ENCODE measurements around the gene GATD1. TPM values are rescaled to one million over a fixed set of nuclear protein-coding genes. Genes with fewer than 3 reads are reported as not detected.
A peak's percentile ranks its signal among the peaks of the same experiment; 100 is the strongest.

GATD1 gene
- total RNA-seq, 4 donors from 2014 or later, result 28.0 to 239 (median 38.4) TPM

DNA sequence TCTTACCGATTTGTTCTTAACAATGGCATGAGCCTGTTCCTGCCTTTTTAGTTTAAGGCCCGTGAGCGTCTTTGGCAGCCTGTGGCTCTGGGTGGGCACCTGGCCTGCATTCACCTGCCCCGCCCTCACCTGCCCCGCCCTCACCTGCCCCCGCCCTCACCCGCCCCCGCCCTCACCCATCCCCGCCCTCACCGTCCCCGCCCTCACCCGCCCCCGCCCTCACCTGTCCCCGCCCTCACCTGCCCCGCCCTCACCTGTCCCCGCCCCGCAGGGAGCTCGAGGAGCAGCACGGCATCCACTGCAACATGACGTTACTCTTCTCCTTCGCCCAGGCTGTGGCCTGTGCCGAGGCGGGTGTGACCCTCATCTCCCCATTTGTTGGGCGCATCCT lies 14.2 kb downstream of the GATD1 start:
- Histone ChIP-seq H3K27ac (peak overlapping the region; percentile 36 to 80 (median 56)), H3K36me3 (peaks cover 0 to 36% (median 22%) of the 10 kb centered on the region in 4 donors), H3K4me3 (no peak overlapping the region), H3K9me3 (no peaks in the 10 kb centered on the region), H3K27me3 (no peaks in the 10 kb centered on the region), H3K4me1 (peaks cover 3 to 13% (median 11%) of the 10 kb centered on the region in 4 donors)
- intact Hi-C loops (cut with DNase I; ENCODE audit: low total_unique reads) (no loop called here), in situ Hi-C loops (cut with MboI; ENCODE audit: low pct_ligation_motif_present in 1 of 4, low pct_unique_long_range_greater_than_20kb in 1 of 4, low sequenced_read_pairs in 3 of 4) (no loop called here)
- no peak for TF ChIP-seq EP300 (IDR thresholded peaks at IDR 0.05; ENCODE audit: low read depth)
- no peak for TF ChIP-seq CTCF (IDR thresholded peaks at IDR 0.05)
- TF ChIP-seq POLR2A (IDR thresholded peaks at IDR 0.05), result no peak
- peak; percentile 72 for DNase-seq
- 40% methylated on average over 19 of the region's 24 CpGs; no CpG with 5 or more reads in 1 of the 2 donors for WGBS, 2 donors (ENCODE audit: low coverage in 1 of 2)

GRCh38 chr11:762421-763072 lies 14.7 kb downstream of the GATD1 start:
- no peaks in the 10 kb centered on the region for H3K27me3 ChIP-seq
- peak overlapping the region; percentile 36 to 80 (median 56) for H3K27ac ChIP-seq
- WGBS, 2 donors (ENCODE audit: low coverage in 1 of 2), result 50% methylated on average over 10 of the region's 10 CpGs; no CpG with 5 or more reads in 1 of the 2 donors
- intact Hi-C loops (cut with DNase I; ENCODE audit: low total_unique reads), result no loop called here
- in situ Hi-C loops (cut with MboI; ENCODE audit: low pct_ligation_motif_present in 1 of 4, low pct_unique_long_range_greater_than_20kb in 1 of 4, low sequenced_read_pairs in 3 of 4), result no loop called here
- no peaks in the 10 kb centered on the region for H3K9me3 ChIP-seq
- DNase-seq, result peak; percentile 52
- TF ChIP-seq EP300 (IDR thresholded peaks at IDR 0.05; ENCODE audit: low read depth) (no peak), POLR2A (IDR thresholded peaks at IDR 0.05) (peak; percentile 16), CTCF (IDR thresholded peaks at IDR 0.05) (peak in 4 of 5 experiments; percentile 15 to 53 (median 26))
- no peak overlapping the region for H3K4me3 ChIP-seq
- peaks cover 3 to 13% (median 11%) of the 10 kb centered on the region in 4 donors for H3K4me1 ChIP-seq
- peaks cover 0 to 41% (median 22%) of the 10 kb centered on the region in 4 donors for H3K36me3 ChIP-seq

GRCh38 chr11:761526-762108 lies 15.7 kb downstream of the GATD1 start:
- Histone ChIP-seq H3K9me3 (no peaks in the 10 kb centered on the region), H3K27me3 (no peaks in the 10 kb centered on the region), H3K27ac (no peak overlapping the region), H3K4me1 (peaks cover 3 to 13% (median 11%) of the 10 kb centered on the region in 4 donors), H3K4me3 (no peak overlapping the region), H3K36me3 (peaks cover 0 to 46% (median 22%) of the 10 kb centered on the region in 4 donors)
- intact Hi-C loops (cut with DNase I; ENCODE audit: low total_unique reads), result no loop called here
- in situ Hi-C loops (cut with MboI; ENCODE audit: low pct_ligation_motif_present in 1 of 4, low pct_unique_long_range_greater_than_20kb in 1 of 4, low sequenced_read_pairs in 3 of 4), result no loop called here
- no peak for TF ChIP-seq EP300 (IDR thresholded peaks at IDR 0.05; ENCODE audit: low read depth)
- no peak for TF ChIP-seq CTCF (IDR thresholded peaks at IDR 0.05)
- no peak for TF ChIP-seq POLR2AphosphoS5 (IDR thresholded peaks at IDR 0.05)
- no peak for TF ChIP-seq POLR2A (IDR thresholded peaks at IDR 0.05)
- DNase-seq, result no peak
- WGBS, 2 donors (ENCODE audit: low coverage in 1 of 2), result 92 to 94% methylated on average over 6 to 8 of the region's 8 CpGs

DNA sequence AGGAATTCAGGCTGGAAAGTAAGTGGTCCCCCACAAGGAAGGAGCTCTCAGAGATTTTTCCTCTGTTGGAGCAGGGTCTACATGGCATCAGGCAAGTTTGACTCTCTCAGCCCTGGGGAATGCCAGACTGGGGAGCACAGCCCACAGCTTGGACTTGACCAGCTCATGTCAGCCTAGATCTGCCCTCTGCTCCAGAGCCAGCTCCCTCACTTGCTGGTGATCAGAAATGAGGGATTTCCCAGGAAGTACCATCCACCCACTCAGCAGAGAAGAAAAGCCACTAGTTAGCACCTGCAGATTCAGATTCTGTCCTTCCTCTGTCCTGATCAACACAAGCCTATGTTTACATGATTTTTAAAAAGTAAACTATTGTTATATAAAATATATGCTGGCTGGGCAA lies 17.1 kb downstream of the GATD1 start:
- Histone ChIP-seq H3K9me3 (no peaks in the 10 kb centered on the region), H3K27me3 (no peaks in the 10 kb centered on the region), H3K4me1 (peaks cover 3 to 13% (median 11%) of the 10 kb centered on the region in 4 donors), H3K36me3 (peaks cover 0 to 46% (median 22%) of the 10 kb centered on the region in 4 donors), H3K4me3 (no peak overlapping the region), H3K27ac (no peak overlapping the region)
- TF ChIP-seq POLR2A (IDR thresholded peaks at IDR 0.05) (no peak), POLR2AphosphoS5 (IDR thresholded peaks at IDR 0.05) (no peak), EP300 (IDR thresholded peaks at IDR 0.05; ENCODE audit: low read depth) (no peak), CTCF (IDR thresholded peaks at IDR 0.05) (no peak)
- intact Hi-C loops (cut with DNase I; ENCODE audit: low total_unique reads), result no loop called here
- in situ Hi-C loops (cut with MboI; ENCODE audit: low pct_ligation_motif_present in 1 of 4, low pct_unique_long_range_greater_than_20kb in 1 of 4, low sequenced_read_pairs in 3 of 4), result no loop called here
- no peak for DNase-seq
